Trophoblast cell (in vitro differentiated cells and primary cell): ENCODE data around the gene TMEM53. TPM values are rescaled to one million over a fixed set of nuclear protein-coding genes. Genes with fewer than 3 reads are reported as not detected.

ENCODE experiments used
- DNase-seq, 2 donors: peaks; one replicate each; pipeline ENCODE4 v3.0.0-alpha.2; 2016
- H2AFZ ChIP-seq: 2 replicates; pipeline ENCODE4 v1.6.1; 2013; ENCODE audit warnings: low read length, moderate library complexity, mild to moderate bottlenecking; ENCODE audit not compliant: insufficient read depth, poor library complexity
- H2AK5ac ChIP-seq: 2 replicates; pipeline ENCODE4 v1.6.1; 2013; ENCODE audit warnings: mild to moderate bottlenecking, low read length
- H2BK120ac ChIP-seq: 2 replicates; pipeline ENCODE4 v1.6.1; 2013; ENCODE audit warnings: low read length, mild to moderate bottlenecking, moderate library complexity; ENCODE audit not compliant: insufficient read depth, poor library complexity
- H2BK12ac ChIP-seq: 2 replicates; pipeline ENCODE4 v1.6.1; 2013; ENCODE audit warnings: mild to moderate bottlenecking, low read length, moderate library complexity
- H2BK5ac ChIP-seq: 2 replicates; pipeline ENCODE4 v1.6.1; 2013; ENCODE audit warnings: low read length, low read depth, moderate library complexity, mild to moderate bottlenecking; ENCODE audit not compliant: poor library complexity
- H3K14ac ChIP-seq: 2 replicates; pipeline ENCODE4 v1.6.1; 2013; ENCODE audit warnings: mild to moderate bottlenecking, low read length
- H3K18ac ChIP-seq: 2 replicates; pipeline ENCODE4 v1.6.1; 2013; ENCODE audit warnings: mild to moderate bottlenecking, low read length
- H3K23ac ChIP-seq: 2 replicates; pipeline ENCODE4 v1.6.1; 2013; ENCODE audit warnings: low read length
- H3K27ac ChIP-seq: 2 replicates; pipeline ENCODE4 v1.5.1; 2013; ENCODE audit warnings: low read depth, mild to moderate bottlenecking, inconsistent platforms, low read length, moderate library complexity
- H3K27me3 ChIP-seq: 2 replicates; pipeline ENCODE4 v1.6.1; 2013; ENCODE audit warnings: inconsistent platforms, mild to moderate bottlenecking, low read length, moderate library complexity; ENCODE audit not compliant: insufficient read depth
- H3K36me3 ChIP-seq, 2 experiments: 1 replicate in 1 of 2; 2 replicates in 1 of 2; pipeline ENCODE4 v1.6.1; 2013; ENCODE audit warnings: low read length in 2 of 2, mild to moderate bottlenecking in 2 of 2, moderate library complexity in 1 of 2; ENCODE audit not compliant: insufficient read depth in 2 of 2, control insufficient read depth in 1 of 2
- H3K4ac ChIP-seq: 2 replicates; pipeline ENCODE4 v1.6.1; 2013; ENCODE audit warnings: low read depth, mild to moderate bottlenecking, low read length, moderate library complexity
- H3K4me1 ChIP-seq, 2 experiments: 1 replicate in 1 of 2; 2 replicates in 1 of 2; pipeline ENCODE4 v1.6.1; 2013; ENCODE audit warnings: low read length in 2 of 2, mild to moderate bottlenecking in 2 of 2, moderate library complexity in 1 of 2; ENCODE audit not compliant: insufficient read depth in 2 of 2, control insufficient read depth in 1 of 2
- H3K4me2 ChIP-seq: 2 replicates; pipeline ENCODE4 v1.6.1; 2013; ENCODE audit warnings: inconsistent platforms, mild to moderate bottlenecking, low read length, moderate library complexity
- H3K4me3 ChIP-seq: 2 replicates; pipeline ENCODE4 v1.5.1; 2013; ENCODE audit warnings: mild to moderate bottlenecking, low read depth, low read length, inconsistent platforms
- H3K79me1 ChIP-seq: one replicate; pipeline ENCODE4 v1.6.1; 2013; ENCODE audit warnings: low read length
- H3K79me2 ChIP-seq: 2 replicates; pipeline ENCODE4 v1.6.1; 2013; ENCODE audit warnings: low read length, mild to moderate bottlenecking; ENCODE audit not compliant: control insufficient read depth, insufficient read depth, poor library complexity
- H3K9ac ChIP-seq: 2 replicates; pipeline ENCODE4 v1.6.1; 2013; ENCODE audit warnings: mild to moderate bottlenecking, low read length
- H3K9me3 ChIP-seq: 2 replicates; pipeline ENCODE4 v1.6.1; 2013; ENCODE audit warnings: low read depth, mild to moderate bottlenecking, control low read depth, inconsistent platforms, low read length; ENCODE audit not compliant: insufficient read depth
- H4K12ac ChIP-seq: 2 replicates; pipeline ENCODE4 v1.6.1; 2013; ENCODE audit warnings: low read depth, mild to moderate bottlenecking, low read length, moderate library complexity
- H4K8ac ChIP-seq: 2 replicates; pipeline ENCODE4 v1.6.1; 2013; ENCODE audit warnings: low read depth, mild to moderate bottlenecking, low read length, moderate library complexity
- H4K91ac ChIP-seq: one replicate; pipeline ENCODE4 v1.6.1; 2013; ENCODE audit warnings: low read depth, mild to moderate bottlenecking, low read length, moderate library complexity
- WGBS: extraction: QIAGEN DNeasy Blood & Tissue Kit; methylation state at CpG from one replicate; pipeline ENCODE4 v1.1.7; 2013; ENCODE audit warnings: missing lambda C conversion rate; ENCODE audit not compliant: insufficient read length, insufficient coverage; ENCODE audit errors: extremely low coverage; 5-methylcytosine and 5-hydroxymethylcytosine counted together
- polyA plus RNA-seq: library from polyadenylated mRNA; stranded (reverse); fragments of 200-250 nt; gene quantifications from 2 replicates; pipeline ENCODE4 v1.2.3, GENCODE V29; 2013

Gene TMEM53
- polyA plus RNA-seq: 9.2 and 9.3 TPM in 2 replicates

GRCh38 chr1:44674113-44675000, at the start of gene TMEM53, which contains the start of gene ARMH1:
TMEM53 (minus strand) TSS chr1:44674481; CDS start chr1:44674391, 90 bp downstream.
ARMH1 (plus strand) TSS chr1:44674714; CDS start chr1:44689698, 14,984 bp downstream.
- H3K79me2 ChIP-seq: peaks cover 6% of the 10 kb centered on the region
- peak within 1 kb of the TSS; percentile 85 for H3K14ac ChIP-seq
- no peaks in the 10 kb centered on the region for H3K9me3 ChIP-seq
- H2AFZ ChIP-seq: peak within 1 kb of the TSS; percentile 98
- peak within 1 kb of the TSS; percentile 98 for H2BK5ac ChIP-seq
- peak within 1 kb of the TSS; percentile 85 for H3K4ac ChIP-seq
- no peaks in the 10 kb centered on the region for H3K36me3 ChIP-seq
- H4K8ac ChIP-seq: peak within 1 kb of the TSS; percentile 95
- peak within 1 kb of the TSS; percentile 94 for H3K27ac ChIP-seq
- peak; percentile 99 for DNase-seq
- H2BK12ac ChIP-seq: peak within 1 kb of the TSS; percentile 81
- H3K27me3 ChIP-seq: no peaks in the 10 kb centered on the region
- peak within 1 kb of the TSS; percentile 46 for H3K9ac ChIP-seq
- peaks cover 9% of the 10 kb centered on the region for H3K79me1 ChIP-seq
- peak within 1 kb of the TSS; percentile 94 for H2BK120ac ChIP-seq
- H3K4me2 ChIP-seq: peak within 1 kb of the TSS; percentile 91
- H4K12ac ChIP-seq: peak within 1 kb of the TSS; percentile 76
- H3K4me3 ChIP-seq: peak within 1 kb of the TSS; percentile 85
- H2AK5ac ChIP-seq: peak within 1 kb of the TSS; percentile 59
- WGBS: no CpG with 5 or more reads among the region's 56 CpGs
- peak within 1 kb of the TSS; percentile 93 for H3K18ac ChIP-seq
- peaks cover 18 to 22% of the 10 kb centered on the region in 2 experiments for H3K4me1 ChIP-seq
- no peak within 1 kb of the TSS for H3K23ac ChIP-seq
- peak within 1 kb of the TSS; percentile 94 for H4K91ac ChIP-seq

- H2BK120ac ChIP-seq: no peak overlapping the region
- no peak overlapping the region for H3K4me2 ChIP-seq
- no CpG with 5 or more reads among the region's 28 CpGs for WGBS
- no peak overlapping the region for H3K23ac ChIP-seq
- H3K18ac ChIP-seq: no peak overlapping the region
- H2AK5ac ChIP-seq: no peak overlapping the region
- no peaks in the 10 kb centered on the region for H3K9me3 ChIP-seq
- H2AFZ ChIP-seq: no peak overlapping the region
- no peak overlapping the region for H3K4me3 ChIP-seq
- no peak overlapping the region for H3K14ac ChIP-seq
- no peak overlapping the region for H3K27ac ChIP-seq
- H3K27me3 ChIP-seq: no peaks in the 10 kb centered on the region
- no peak overlapping the region for H4K91ac ChIP-seq
- DNase-seq: no peak
- no peaks in the 10 kb centered on the region for H3K79me1 ChIP-seq
- no peak overlapping the region for H4K8ac ChIP-seq
- no peak overlapping the region for H2BK12ac ChIP-seq
- H3K9ac ChIP-seq: no peak overlapping the region
- peaks cover 4 to 5% of the 10 kb centered on the region in 2 experiments for H3K4me1 ChIP-seq
- H3K36me3 ChIP-seq: no peaks in the 10 kb centered on the region
- no peaks in the 10 kb centered on the region for H3K79me2 ChIP-seq
- no peak overlapping the region for H4K12ac ChIP-seq
- no peak overlapping the region for H2BK5ac ChIP-seq
- H3K4ac ChIP-seq: no peak overlapping the region
These were observed 49.4 kb upstream of the TMEM53 start for GRCh38 chr1:44723496-44724295.

- no peak overlapping the region for H2BK5ac ChIP-seq
- H3K4me2 ChIP-seq: no peak overlapping the region
- no peak overlapping the region for H2BK12ac ChIP-seq
- H3K36me3 ChIP-seq: no peaks in the 10 kb centered on the region
- no peak for DNase-seq
- no peak overlapping the region for H3K18ac ChIP-seq
- H3K27me3 ChIP-seq: no peaks in the 10 kb centered on the region
- no peaks in the 10 kb centered on the region for H3K79me1 ChIP-seq
- H2AK5ac ChIP-seq: no peak overlapping the region
- no peak overlapping the region for H4K12ac ChIP-seq
- no peak overlapping the region for H2BK120ac ChIP-seq
- H3K4me3 ChIP-seq: no peak overlapping the region
- no peak overlapping the region for H3K9ac ChIP-seq
- no peak overlapping the region for H3K4ac ChIP-seq
- WGBS: no CpG with 5 or more reads among the region's 9 CpGs
- no peak overlapping the region for H3K23ac ChIP-seq
- no peaks in the 10 kb centered on the region for H3K79me2 ChIP-seq
- H3K27ac ChIP-seq: no peak overlapping the region
- H3K4me1 ChIP-seq: peaks cover 4 to 5% of the 10 kb centered on the region in 2 experiments
- H4K91ac ChIP-seq: no peak overlapping the region
- H2AFZ ChIP-seq: no peak overlapping the region
- H3K9me3 ChIP-seq: no peaks in the 10 kb centered on the region
- no peak overlapping the region for H4K8ac ChIP-seq
- no peak overlapping the region for H3K14ac ChIP-seq
These were observed 48.8 kb upstream of the TMEM53 start for GRCh38 chr1:44723064-44723463.

- Histone ChIP-seq H2BK5ac (no peak overlapping the region), H3K27ac (no peak overlapping the region), H3K4me3 (no peak overlapping the region), H2BK120ac (no peak overlapping the region), H2AK5ac (no peak overlapping the region), H3K36me3 (no peaks in the 10 kb centered on the region), H4K12ac (no peak overlapping the region), H3K4me1 (peaks cover 2 to 3% of the 10 kb centered on the region in 2 experiments), H2BK12ac (no peak overlapping the region), H2AFZ (no peak overlapping the region), H3K14ac (no peak overlapping the region), H3K18ac (no peak overlapping the region), H3K27me3 (no peaks in the 10 kb centered on the region), H4K91ac (no peak overlapping the region), H4K8ac (no peak overlapping the region), H3K79me1 (no peaks in the 10 kb centered on the region), H3K9me3 (no peaks in the 10 kb centered on the region), H3K79me2 (no peaks in the 10 kb centered on the region), H3K4ac (no peak overlapping the region), H3K23ac (no peak overlapping the region), H3K4me2 (no peak overlapping the region), H3K9ac (no peak overlapping the region)
- WGBS: no CpG with 5 or more reads among the region's 14 CpGs
- peak; percentile 62 to 83 for DNase-seq
These were observed 47.4 kb upstream of the TMEM53 start for GRCh38 chr1:44721485-44722361.
